ENCODE measurements around the gene XNDC1N. TPM values are rescaled to one million over a fixed set of nuclear protein-coding genes. Genes with fewer than 3 reads are reported as not detected.

The XNDC1N gene
- total RNA-seq, 1 donor from 2014 or later = 20.9 TPM

- Mint-ChIP-seq H3K27ac (peak overlapping the region; percentile 11), H3K27me3 (no peaks in the 10 kb centered on the region), H3K36me3 (ENCODE audit: low read depth) (peaks cover 21% of the 10 kb centered on the region), H3K9me3 (no peaks in the 10 kb centered on the region), H3K4me3 (no peak overlapping the region), H3K4me1 (peaks cover 18% of the 10 kb centered on the region)
- DNase-seq = no peak
- intact Hi-C loops (cut with micrococcal nuclease) = no loop called here
Observed at GRCh38 chr11:71947498-71947897, 19.1 kb upstream of the XNDC1N start.

- Mint-ChIP-seq H3K4me1 (peaks cover 18% of the 10 kb centered on the region), H3K36me3 (ENCODE audit: low read depth) (peaks cover 21% of the 10 kb centered on the region), H3K9me3 (no peaks in the 10 kb centered on the region), H3K27me3 (no peaks in the 10 kb centered on the region), H3K4me3 (no peak overlapping the region), H3K27ac (peak overlapping the region; percentile 73)
- DNase-seq = no peak
- intact Hi-C loops (cut with micrococcal nuclease) = loop anchor here (1.0 kb wide), 1 partner anchor 15 kb away; no protein-coding TSS in a partner anchor
Observed at GRCh38 chr11:71946144-71946571, 17.8 kb upstream of the XNDC1N start.

GRCh38 chr11:71940561-71941219 is 12.3 kb upstream of the XNDC1N start:
- H3K36me3 Mint-ChIP-seq (ENCODE audit: low read depth) = peaks cover 14% of the 10 kb centered on the region
- H3K27me3 Mint-ChIP-seq = no peaks in the 10 kb centered on the region
- H3K4me1 Mint-ChIP-seq = peaks cover 3% of the 10 kb centered on the region
- no peak overlapping the region for H3K4me3 Mint-ChIP-seq
- no peaks in the 10 kb centered on the region for H3K9me3 Mint-ChIP-seq
- H3K27ac Mint-ChIP-seq = no peak overlapping the region
- no peak for DNase-seq
- intact Hi-C loops (cut with micrococcal nuclease) = no loop called here

- peaks cover 9% of the 10 kb centered on the region for H3K4me1 Mint-ChIP-seq
- H3K36me3 Mint-ChIP-seq (ENCODE audit: low read depth) = peaks cover 8% of the 10 kb centered on the region
- no peak overlapping the region for H3K27ac Mint-ChIP-seq
- H3K27me3 Mint-ChIP-seq = no peaks in the 10 kb centered on the region
- intact Hi-C loops (cut with micrococcal nuclease) = no loop called here
- H3K9me3 Mint-ChIP-seq = no peaks in the 10 kb centered on the region
- H3K4me3 Mint-ChIP-seq = no peak overlapping the region
- DNase-seq = no peak
Observed at GRCh38 chr11:71937826-71938225, 9.4 kb upstream of the XNDC1N start.

- Mint-ChIP-seq H3K27me3 (no peaks in the 10 kb centered on the region), H3K9me3 (no peaks in the 10 kb centered on the region), H3K27ac (no peak overlapping the region), H3K36me3 (ENCODE audit: low read depth) (peaks cover 8% of the 10 kb centered on the region), H3K4me3 (no peak overlapping the region), H3K4me1 (peaks cover 13% of the 10 kb centered on the region)
- no peak for DNase-seq
- intact Hi-C loops (cut with micrococcal nuclease) = no loop called here
Observed at GRCh38 chr11:71936825-71937224, 8.4 kb upstream of the XNDC1N start.

- Mint-ChIP-seq H3K9me3 (no peaks in the 10 kb centered on the region), H3K36me3 (ENCODE audit: low read depth) (peaks cover 14% of the 10 kb centered on the region), H3K4me1 (peaks cover 25% of the 10 kb centered on the region), H3K4me3 (no peak overlapping the region), H3K27me3 (no peaks in the 10 kb centered on the region), H3K27ac (no peak overlapping the region)
- no peak for DNase-seq
- intact Hi-C loops (cut with micrococcal nuclease) = no loop called here
Observed at GRCh38 chr11:71935338-71935925, 7.0 kb upstream of the XNDC1N start.

GRCh38 chr11:71934213-71934612 is 5.8 kb upstream of the XNDC1N start:
- Mint-ChIP-seq H3K36me3 (ENCODE audit: low read depth) (peaks cover 20% of the 10 kb centered on the region), H3K27ac (no peak overlapping the region), H3K27me3 (no peaks in the 10 kb centered on the region), H3K4me3 (no peak overlapping the region), H3K4me1 (peaks cover 37% of the 10 kb centered on the region), H3K9me3 (no peaks in the 10 kb centered on the region)
- no peak for DNase-seq
- intact Hi-C loops (cut with micrococcal nuclease) = loop anchor here (5.0 kb wide), 1 partner anchor 43 kb away; no protein-coding TSS in a partner anchor

- no peaks in the 10 kb centered on the region for H3K27me3 Mint-ChIP-seq
- no peak overlapping the region for H3K4me3 Mint-ChIP-seq
- H3K4me1 Mint-ChIP-seq = peaks cover 41% of the 10 kb centered on the region
- no peaks in the 10 kb centered on the region for H3K9me3 Mint-ChIP-seq
- peaks cover 25% of the 10 kb centered on the region for H3K36me3 Mint-ChIP-seq (ENCODE audit: low read depth)
- no peak for DNase-seq
- intact Hi-C loops (cut with micrococcal nuclease) = loop anchor here (5.0 kb wide), 1 partner anchor 44 kb away; no protein-coding TSS in a partner anchor
- no peak overlapping the region for H3K27ac Mint-ChIP-seq
Observed at GRCh38 chr11:71933141-71933933, 4.9 kb upstream of the XNDC1N start.

GRCh38 chr11:71931245-71931602 is 2.8 kb upstream of the XNDC1N start:
- Mint-ChIP-seq H3K4me3 (peak overlapping the region; percentile 100), H3K27me3 (no peaks in the 10 kb centered on the region), H3K27ac (peak overlapping the region; percentile 99), H3K4me1 (peaks cover 46% of the 10 kb centered on the region), H3K9me3 (no peaks in the 10 kb centered on the region), H3K36me3 (ENCODE audit: low read depth) (peaks cover 29% of the 10 kb centered on the region)
- intact Hi-C loops (cut with micrococcal nuclease) = loop anchor here (1.0 to 5.0 kb wide), 3 partner anchors 15 to 46 kb away; no protein-coding TSS in a partner anchor
- DNase-seq = no peak

GRCh38 chr11:71930556-71931244 is 2.3 kb upstream of the XNDC1N start:
- Mint-ChIP-seq H3K9me3 (no peaks in the 10 kb centered on the region), H3K36me3 (ENCODE audit: low read depth) (peaks cover 27% of the 10 kb centered on the region), H3K4me1 (peaks cover 46% of the 10 kb centered on the region), H3K4me3 (peak overlapping the region; percentile 100), H3K27ac (peak overlapping the region; percentile 99), H3K27me3 (no peaks in the 10 kb centered on the region)
- intact Hi-C loops (cut with micrococcal nuclease) = loop anchor here (1.0 to 5.0 kb wide), 3 partner anchors 16 to 47 kb away; no protein-coding TSS in a partner anchor
- no peak for DNase-seq

GRCh38 chr11:71929491-71929890 is 1.1 kb upstream of the XNDC1N start:
- no peak for DNase-seq

GRCh38 chr11:71928737-71929443 is 496 bp upstream of the XNDC1N start, which contains the start of gene RNF121:
Gene RNF121 (plus strand): TSS chr11:71929046. CDS start chr11:71929062, 16 bp downstream.
- Mint-ChIP-seq H3K36me3 (ENCODE audit: low read depth) (peaks cover 32% of the 10 kb centered on the region), H3K4me1 (peaks cover 41% of the 10 kb centered on the region), H3K4me3 (peak within 1 kb of the TSS; percentile 100), H3K27me3 (no peaks in the 10 kb centered on the region), H3K27ac (peak within 1 kb of the TSS; percentile 99), H3K9me3 (no peaks in the 10 kb centered on the region)
- peak; percentile 99 for DNase-seq
- intact Hi-C loops (cut with micrococcal nuclease) = loop anchor here (1.0 to 2.0 kb wide), 6 partner anchors 18 to 296 kb away; partner anchors contain the start of genes ANAPC15, INPPL1, LAMTOR1 and LRRC51

More at GRCh38 chr11:71929491-71929890, 1.1 kb upstream of the XNDC1N start:
- H3K27me3 Mint-ChIP-seq = no peaks in the 10 kb centered on the region
- H3K4me1 Mint-ChIP-seq = peaks cover 46% of the 10 kb centered on the region
- H3K4me3 Mint-ChIP-seq = peak overlapping the region; percentile 100
- no peaks in the 10 kb centered on the region for H3K9me3 Mint-ChIP-seq
- peaks cover 31% of the 10 kb centered on the region for H3K36me3 Mint-ChIP-seq (ENCODE audit: low read depth)
- H3K27ac Mint-ChIP-seq = peak overlapping the region; percentile 99
- intact Hi-C loops (cut with micrococcal nuclease) = loop anchor here (2.0 kb wide), 2 partner anchors 173 to 295 kb away; partner anchors contain the start of genes INPPL1 and LAMTOR1
